G401.6 (cell line): ENCODE measurements around the gene AIG1.
"Not testable (repeated sequence)": the region's sequence is repeated elsewhere in the genome, so short reads cannot be mapped to it uniquely, and the experiment has no call there.

ENCODE experiments used
- FAIRE-seq: peaks from 2 replicates; lab custom pipeline; 2012; peaks lifted over from hg19 to GRCh38; lab: Jason Lieb, UNC

Gene AIG1

DNA sequence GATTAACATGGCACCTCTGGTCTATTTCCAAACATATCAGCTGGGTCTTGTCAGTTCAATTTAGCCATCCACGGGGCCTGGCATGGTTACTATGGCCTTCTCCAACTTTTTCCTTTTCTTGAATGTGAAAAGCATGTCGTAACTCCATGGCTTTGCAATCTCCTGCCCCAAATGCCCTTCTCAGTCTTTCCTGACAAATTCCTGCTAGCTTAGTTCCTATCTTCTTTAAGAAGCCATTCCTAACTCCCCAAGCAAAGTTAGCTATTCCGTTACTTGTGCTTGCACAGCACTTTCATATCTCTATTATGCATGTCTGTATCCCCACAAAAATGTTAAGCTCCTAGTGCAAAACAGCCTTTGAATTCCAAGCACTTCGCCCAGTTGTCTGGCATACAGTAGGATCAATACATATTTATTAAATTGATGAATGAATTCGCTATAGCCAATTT lies 105.6 kb downstream of the AIG1 start:
- no peak for FAIRE-seq

DNA sequence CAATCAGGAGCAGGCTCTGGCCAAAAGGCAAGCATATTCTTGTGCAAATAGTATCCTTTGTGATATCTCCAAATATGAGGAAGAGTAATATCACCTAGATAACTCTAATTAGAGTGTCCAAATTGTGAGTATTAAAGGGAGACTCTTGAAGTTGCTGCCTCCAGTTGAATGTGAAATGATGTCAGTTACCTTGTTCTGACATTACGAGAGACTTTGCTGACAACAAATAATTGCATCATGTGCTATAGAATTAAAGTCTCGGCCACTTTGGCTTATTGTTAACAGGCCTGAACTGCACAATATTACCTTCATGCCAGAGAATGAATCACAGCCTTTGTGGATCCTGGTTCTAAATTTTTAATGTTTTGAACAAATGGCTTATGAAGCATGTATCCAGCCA lies 106.5 kb downstream of the AIG1 start:
- no peak for FAIRE-seq

DNA sequence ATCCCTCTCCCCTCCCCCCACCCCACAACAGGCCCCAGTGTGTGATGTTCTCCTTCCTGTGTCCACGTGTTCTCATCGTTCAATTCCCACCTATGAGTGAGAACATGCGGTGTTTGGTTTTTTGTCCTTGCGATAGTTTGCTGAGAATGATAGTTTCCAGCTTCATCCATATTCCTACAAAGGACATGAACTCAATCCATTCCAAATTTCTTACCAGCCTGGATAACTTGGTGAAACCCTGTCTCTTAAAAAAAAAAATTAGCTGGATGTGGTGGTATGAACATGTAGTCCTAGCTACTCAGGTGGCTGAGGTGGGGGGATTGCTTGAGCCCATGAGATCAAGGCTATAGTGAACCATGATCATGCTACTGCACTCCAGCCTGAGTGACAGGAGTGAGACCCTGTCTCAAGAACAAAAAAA lies 107.7 kb downstream of the AIG1 start:
- FAIRE-seq: not testable (repeated sequence)

DNA sequence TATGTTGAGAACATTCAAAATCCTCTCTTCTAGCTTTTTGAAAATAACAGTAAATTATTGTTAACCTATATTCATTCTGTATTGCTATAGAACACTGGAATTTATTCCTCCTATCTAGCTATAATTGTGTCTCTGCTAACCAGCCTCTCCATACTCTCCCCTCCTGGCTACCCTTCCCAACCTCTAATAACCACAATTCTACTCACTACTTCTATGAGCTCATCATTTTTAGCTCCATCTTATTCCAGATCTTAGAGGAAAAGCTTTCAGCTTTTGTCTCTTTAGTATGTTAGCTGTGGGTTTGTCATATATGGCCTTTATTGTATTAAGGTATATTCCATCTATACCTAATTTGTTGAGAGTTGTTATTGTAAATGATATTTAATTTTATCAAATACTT lies 108.8 kb downstream of the AIG1 start:
- peak; percentile 47 for FAIRE-seq

DNA sequence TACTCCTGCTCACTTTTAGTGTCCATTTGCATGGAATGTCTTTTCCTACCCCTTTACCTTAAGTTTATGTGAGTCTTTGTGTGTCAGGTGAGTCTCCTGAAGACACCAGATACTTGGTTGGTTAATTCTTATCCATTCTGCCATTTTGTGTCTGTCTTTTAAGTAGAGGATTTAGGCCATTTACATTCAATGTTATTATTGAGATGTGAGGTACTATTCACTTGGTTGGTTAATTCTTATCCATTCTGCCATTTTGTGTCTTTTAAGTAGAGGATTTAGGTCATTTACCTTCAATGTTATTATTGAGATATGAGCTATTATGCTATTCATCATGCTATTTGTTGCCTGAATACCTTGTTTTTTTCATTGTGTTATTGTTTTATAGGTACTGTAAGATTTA lies 113.8 kb downstream of the AIG1 start:
- no peak for FAIRE-seq

- FAIRE-seq: no peak
Observed at GRCh38 chr6:143174951-143175350, 114.3 kb downstream of the AIG1 start.

GRCh38 chr6:143176090-143177021 lies 115.7 kb downstream of the AIG1 start:
- no peak for FAIRE-seq

- FAIRE-seq: no peak
Observed at GRCh38 chr6:143177706-143178105, 117.0 kb downstream of the AIG1 start.

GRCh38 chr6:143179096-143179495 lies 118.4 kb downstream of the AIG1 start:
- FAIRE-seq: no peak

- no peak for FAIRE-seq
Observed at GRCh38 chr6:143179901-143180612, 119.4 kb downstream of the AIG1 start.

GRCh38 chr6:143180826-143181225 lies 120.1 kb downstream of the AIG1 start:
- FAIRE-seq: no peak

- no peak for FAIRE-seq
Observed at GRCh38 chr6:143183666-143184065, 123.0 kb downstream of the AIG1 start.

GRCh38 chr6:143185288-143185687 lies 124.6 kb downstream of the AIG1 start:
- no peak for FAIRE-seq

GRCh38 chr6:143187238-143187923 lies 126.7 kb downstream of the AIG1 start:
- FAIRE-seq: no peak

GRCh38 chr6:143188292-143188691 lies 127.6 kb downstream of the AIG1 start:
- no peak for FAIRE-seq

DNA sequence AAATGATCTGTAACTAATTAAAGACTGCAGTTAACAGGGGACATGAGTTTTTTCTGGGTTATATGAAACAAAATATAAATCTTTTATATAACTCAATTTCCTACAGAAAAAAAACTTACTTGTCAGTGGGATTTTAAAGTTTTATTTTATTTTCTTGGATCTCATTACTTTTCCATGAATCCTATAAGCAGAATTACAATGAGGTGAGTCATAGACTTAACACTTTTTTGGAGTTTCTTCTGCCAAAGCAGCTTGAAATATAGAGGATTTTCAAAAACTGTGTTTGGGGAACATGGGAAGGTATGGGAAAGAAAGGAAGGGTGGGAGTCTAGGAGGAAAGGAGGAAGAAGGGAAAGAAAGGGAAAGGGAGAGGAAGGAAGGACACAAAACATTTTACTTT lies 130.7 kb downstream of the AIG1 start:
- peak; percentile 25 for FAIRE-seq

DNA sequence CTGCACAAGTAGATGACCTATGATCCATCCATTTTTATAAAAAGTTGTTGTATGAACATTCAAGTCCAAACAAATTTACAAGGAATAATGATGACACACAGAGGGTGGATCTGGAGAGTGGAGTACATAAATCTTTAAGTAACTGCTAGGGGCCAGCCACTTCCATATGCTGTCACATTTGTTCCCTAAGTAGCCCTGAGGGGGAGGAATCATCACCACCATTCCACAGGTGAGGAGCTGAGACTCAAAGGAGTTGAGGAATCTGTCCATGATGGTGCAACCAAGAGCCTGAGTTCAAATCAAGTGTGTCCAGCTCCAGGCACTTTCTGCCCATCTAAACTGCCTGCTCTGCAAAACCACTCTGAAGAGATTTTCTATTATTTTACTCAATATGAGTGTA lies 132.1 kb downstream of the AIG1 start:
- FAIRE-seq: no peak

DNA sequence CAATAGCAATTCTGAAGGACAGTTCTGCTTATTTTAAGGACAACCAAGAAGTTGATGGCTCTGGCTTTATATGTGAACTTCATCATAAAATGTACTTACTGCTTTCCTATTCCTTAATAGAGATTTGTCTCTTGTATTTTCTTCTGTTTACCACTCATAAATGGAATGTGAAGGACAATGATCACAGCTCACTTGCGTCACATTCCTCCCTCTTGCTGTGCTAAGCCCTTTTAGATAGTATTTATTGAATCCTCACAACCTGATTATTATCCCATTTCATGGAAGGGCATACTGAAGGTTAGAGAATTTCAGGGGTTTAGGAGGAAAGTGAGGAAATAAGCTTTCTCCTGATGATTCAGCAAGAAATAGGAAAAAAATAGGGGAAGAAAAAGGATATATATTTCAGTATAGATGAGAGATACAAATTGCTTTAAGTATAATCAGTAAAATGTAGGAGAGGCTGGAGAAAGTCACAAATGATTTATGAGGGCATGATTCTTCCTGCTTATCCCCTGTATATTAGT lies 132.9 kb downstream of the AIG1 start:
- no peak for FAIRE-seq

- FAIRE-seq: no peak
Observed at GRCh38 chr6:143194095-143194589, 133.5 kb downstream of the AIG1 start.

DNA sequence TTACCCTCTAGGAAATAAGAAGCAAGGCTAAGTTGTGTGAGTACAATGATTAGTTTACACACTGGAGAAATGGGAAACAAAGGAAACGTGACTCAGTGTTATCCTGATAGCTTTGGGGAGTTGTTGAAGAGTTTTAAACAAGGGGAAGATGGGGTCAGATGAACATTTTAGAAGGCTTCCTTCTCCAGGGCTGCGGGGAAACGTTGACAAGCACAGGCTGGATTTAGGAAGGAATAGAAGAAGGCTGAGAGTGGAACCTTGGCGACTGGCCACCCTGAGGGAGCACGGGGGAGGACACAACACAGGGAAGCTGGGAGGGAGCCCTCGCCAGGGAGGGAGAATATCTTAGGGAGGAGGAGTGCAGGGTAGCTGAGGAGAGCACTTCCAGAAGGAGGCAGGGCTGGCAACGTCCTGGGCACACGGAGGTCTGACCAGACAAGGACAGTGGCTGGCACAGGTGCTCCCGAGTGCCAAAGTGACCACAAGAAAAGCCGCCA lies 134.7 kb downstream of the AIG1 start:
- no peak for FAIRE-seq

GRCh38 chr6:143196525-143197225 lies 136.0 kb downstream of the AIG1 start:
- FAIRE-seq: no peak

GRCh38 chr6:143197377-143197776 lies 136.7 kb downstream of the AIG1 start:
- FAIRE-seq: no peak
